Activated gamma-delta T cell treated with anti-CD3 and anti-CD28 coated beads, Interleukin-2, amount 50 U/mL, for 16 hours (primary cell): ENCODE measurements around the gene LARGE1.

Source experiments
- DNase-seq: peaks from one replicate; pipeline ENCODE4 v3.0.0-alpha.2; 2020; ENCODE audit warnings: low read depth

The LARGE1 gene

DNA sequence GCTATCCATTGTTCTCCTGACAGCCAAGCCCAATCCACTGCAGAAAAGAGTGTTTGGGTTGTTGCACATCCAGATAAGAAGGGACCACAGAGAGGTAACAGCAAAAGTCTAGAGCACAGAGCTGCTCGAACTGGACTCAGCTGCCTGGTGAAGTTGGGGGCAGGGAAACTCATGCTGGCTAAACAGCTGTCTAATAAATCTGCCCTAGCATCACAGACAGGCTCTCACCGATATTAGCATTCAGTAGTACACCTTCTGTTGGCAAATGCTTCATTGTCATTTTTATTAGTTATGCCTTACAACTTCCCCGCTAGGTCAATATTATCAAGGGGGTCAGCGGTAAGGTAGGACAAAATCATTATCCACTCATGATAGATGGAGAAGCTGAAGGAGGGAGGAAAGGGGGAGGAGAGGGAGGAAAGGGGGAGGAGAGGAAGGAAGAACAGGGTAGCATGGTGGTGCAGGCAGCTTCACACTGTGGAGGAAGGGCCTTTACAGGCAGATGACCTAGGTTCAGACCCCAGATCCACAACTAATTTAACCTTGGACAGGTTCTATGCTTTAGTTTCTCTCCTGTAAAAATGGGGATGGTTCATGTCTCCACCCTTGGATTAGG lies 102.7 kb downstream of the LARGE1 start:
- DNase-seq: no peak

DNA sequence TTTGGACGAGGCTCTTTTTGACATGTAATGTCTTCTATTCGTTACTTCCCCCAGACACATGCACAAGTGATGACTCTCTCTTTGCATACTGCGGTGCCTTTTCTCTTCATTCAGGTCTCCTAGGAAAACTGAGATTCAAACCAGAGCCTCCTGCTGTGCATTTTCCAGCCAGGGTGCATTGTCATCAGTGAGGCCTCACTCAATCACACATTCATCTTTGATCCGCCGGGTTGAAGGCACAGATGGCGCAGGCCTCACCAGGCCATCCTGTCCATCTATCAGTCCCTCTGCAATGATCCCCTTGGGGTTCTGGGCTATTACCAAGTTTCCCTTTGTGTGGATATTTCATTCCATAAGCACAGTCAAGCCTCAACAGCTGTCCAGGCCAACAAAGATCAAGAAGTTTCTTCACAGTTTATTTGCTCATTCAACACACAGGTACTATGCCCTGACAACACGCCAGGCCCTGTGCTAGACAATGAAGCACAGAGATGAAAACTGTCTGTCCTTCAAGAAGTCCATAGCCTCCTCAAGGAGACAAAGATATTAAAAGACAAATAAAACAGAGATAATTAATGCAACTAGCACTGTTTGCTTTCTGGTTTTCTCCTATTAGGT lies 107.8 kb downstream of the LARGE1 start:
- no peak for DNase-seq

DNA sequence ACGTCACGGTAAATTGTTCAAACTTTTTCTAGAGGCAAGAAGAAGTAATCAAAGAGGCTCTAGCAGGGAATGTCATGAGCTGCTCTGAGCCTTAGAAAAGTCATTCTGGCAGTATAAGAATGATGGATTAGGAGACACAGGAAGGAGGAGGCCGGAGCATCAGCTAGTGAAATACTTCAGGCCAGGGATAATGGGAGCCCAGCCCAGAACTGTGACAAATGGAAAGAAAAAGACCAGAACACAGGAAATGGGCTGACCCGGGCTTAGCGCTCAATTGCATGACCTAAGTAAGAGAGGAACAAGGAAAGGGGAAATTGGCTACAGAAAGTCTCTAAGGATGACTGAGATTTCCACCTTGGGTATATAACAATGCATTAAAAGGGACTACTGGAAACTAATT lies 108.6 kb downstream of the LARGE1 start:
- DNase-seq: no peak

DNA sequence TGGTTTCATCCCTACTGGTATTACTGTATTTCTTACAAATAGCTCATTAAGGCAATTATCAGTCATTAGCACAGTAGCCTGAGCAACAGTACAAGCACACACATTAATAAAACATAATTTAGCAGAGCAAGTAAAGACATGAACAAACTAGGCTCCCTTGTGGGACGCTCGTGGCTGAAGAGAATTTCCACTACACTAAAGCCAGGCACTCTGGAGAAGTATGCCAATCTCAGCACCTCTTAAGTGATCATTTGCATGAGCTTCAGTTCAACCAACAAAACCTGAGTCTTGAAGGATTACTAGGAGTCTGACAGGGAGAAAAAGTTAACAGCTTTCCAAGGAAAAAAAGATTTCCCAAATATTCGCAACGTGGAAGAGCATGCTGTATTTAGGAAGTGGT lies 109.1 kb downstream of the LARGE1 start:
- no peak for DNase-seq

DNA sequence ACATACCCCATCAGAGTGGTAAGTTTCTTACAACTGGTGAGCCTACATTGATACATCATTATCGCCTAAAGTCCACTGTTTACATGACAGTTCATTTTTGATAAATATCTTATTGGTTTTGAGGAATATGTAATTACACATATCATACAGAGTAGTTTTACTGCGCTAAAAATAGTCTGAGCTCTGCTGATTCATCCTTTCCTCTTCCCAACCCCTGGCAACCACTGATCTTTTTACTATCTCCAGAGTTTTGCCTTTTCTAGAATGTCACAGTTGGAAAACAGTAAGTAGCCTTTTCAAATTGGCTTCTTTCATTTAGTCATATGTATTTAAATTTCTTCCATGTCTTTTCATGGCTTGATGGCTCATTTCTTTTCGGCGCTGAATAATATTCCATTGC lies 112.8 kb downstream of the LARGE1 start:
- no peak for DNase-seq

DNA sequence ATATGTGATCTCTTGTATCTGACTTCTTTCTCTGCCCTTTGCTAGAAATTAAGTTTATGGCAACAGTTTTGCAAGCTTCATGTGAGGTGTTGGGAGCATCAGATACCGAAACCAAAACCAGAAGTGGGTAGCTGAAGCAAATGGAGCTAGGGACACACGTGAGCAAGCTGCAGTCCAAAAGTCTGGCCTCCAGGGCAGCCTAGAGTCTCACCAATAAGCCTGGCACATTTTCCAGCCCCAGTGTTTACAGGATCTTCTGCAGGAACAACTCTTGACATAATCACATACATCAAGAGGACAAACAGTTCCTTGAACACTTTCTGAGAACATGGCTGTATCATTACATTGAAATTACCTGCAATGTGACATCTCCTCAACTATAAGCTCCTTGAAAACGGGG lies 114.1 kb downstream of the LARGE1 start:
- no peak for DNase-seq

DNA sequence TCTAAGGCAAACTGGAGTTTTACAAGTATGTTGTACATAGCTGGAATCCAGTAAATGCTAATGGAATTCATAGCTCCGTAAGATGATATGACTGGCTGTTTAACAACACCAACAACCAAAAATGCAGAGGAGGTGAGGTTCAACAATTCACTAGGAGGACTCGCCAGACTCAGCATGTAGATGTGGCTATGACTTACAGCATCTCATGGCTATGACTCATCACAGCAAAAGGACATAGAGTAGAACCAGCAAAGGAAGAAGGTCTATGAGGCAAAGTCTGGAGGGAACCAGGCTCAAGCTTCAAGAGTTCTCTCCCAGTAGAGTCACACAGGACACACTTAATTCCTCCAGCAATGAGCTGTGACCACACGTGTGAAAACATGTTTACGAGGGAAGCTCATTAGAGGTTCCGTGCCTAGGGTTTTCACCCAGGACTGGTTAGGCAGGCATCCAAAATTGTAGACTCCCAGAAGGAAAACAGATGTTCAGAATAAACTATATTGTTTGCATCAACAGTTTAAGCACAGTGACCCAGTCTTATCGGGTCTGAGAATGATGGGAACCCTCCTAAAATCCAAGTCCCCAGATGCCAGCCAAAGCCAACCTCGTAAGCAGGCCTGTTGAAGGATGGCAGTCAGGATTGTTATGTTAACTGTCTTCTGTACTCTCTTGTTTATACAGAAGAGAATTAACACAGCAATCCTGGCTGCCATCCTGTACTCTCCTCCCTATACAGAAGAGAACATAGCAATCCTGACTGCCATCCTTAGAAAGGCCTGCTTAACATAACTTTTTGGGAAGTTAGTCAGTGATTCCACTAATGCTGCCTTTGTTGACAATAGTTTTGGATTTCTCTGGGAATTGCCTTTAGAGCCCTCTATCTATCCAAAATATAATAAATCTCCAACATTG lies 116.6 kb downstream of the LARGE1 start:
- no peak for DNase-seq

DNA sequence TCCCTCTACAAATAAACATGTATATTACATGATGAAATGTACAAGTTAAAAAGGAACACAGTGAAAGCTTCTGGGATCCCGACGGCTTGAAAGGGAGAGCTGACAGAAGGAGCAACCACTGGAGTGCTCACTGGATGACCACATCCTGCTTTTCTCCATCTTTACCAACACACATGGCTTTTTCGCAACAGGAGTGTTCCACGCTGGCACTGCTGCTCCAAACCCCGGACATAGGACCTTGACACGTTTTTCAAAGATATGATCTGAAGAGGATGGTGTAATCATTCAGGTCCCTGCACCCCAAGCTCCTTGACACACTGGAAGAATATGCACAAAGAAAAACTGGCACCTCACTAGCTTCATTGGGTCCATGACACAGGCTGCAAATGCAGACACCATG lies 121.9 kb downstream of the LARGE1 start:
- no peak for DNase-seq

DNA sequence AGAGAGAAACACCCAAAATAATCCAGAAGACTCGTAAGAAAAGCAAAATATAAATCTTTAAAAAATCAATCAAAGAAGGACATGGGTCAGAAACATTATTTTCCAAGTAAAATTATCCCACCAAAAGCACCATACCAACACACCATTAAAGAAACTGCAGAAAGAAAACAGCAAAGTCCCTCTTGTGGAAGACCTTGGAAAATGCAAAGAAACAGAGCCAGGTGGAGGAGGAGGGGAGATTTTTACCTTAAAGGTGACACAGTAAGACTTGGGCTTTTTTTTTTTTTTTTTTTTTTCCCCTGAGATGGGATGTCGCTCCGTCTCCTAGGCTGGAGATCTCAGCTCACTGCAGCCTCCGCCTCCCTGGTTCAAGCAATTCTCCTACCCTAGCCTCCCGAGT lies 123.8 kb downstream of the LARGE1 start:
- no peak for DNase-seq

DNA sequence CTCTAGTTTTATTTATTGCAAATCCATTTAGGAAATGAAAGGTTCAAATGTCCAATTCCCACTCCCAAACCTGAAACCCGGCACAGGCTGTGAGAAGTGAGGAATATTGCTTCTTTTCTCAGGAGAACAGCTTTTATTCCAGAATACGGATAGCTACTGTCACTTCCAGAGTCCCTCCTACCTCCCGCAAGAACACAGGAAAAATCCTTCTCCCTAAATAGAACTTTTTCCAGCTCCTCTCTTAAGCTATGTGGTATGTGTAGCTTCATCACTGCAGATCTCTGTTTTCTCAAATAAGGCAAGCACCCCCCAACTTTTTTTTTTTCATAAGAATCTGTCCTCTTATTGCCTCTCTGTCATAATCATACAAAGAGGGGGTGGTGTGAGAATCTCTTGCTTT lies 126.8 kb downstream of the LARGE1 start:
- DNase-seq: no peak

DNA sequence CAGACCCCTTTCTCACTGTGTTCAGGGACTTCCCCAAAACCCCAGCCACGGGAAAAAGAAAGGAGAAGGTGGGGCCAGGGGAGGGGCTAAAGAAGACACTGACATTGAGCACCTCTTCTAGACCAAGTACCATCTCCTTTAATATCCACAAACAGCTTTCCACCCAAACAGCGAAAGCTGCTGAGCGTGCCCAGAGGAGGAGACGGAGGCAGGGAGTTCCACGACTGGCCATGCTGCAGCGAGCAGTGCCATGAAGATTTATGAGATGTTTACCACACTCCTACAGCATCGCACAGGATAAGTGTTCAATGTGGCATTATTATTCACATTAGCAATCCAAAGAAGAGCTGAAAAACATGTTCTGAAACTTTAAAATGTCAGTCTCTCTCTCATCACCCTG lies 127.4 kb downstream of the LARGE1 start:
- DNase-seq: no peak

DNA sequence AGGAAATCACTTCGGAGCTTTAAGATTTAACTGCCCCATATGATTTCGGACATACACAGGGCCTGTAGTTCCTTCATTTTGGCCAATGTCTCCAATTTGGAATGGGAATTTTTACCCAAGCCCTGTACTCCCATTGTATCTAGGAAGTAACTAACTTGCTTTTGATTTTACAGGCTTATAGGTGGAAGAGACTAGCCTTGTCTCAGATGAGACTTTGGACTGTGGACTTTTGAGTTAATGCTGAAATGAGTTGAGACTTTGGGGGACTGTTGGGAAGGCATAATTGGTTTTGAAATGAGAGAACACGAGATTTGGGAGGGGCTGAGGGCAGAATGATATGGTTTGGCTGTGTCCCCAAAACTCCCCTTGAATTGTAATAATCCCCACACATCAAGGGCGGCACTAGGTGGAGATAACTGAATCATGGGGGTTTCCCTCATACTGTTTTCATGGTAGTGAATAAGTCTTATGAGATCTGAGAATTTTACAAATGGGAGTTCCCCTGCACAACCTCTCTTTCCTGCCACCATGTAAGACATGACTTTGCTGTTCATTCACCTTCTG lies 130.5 kb downstream of the LARGE1 start:
- no peak for DNase-seq

DNA sequence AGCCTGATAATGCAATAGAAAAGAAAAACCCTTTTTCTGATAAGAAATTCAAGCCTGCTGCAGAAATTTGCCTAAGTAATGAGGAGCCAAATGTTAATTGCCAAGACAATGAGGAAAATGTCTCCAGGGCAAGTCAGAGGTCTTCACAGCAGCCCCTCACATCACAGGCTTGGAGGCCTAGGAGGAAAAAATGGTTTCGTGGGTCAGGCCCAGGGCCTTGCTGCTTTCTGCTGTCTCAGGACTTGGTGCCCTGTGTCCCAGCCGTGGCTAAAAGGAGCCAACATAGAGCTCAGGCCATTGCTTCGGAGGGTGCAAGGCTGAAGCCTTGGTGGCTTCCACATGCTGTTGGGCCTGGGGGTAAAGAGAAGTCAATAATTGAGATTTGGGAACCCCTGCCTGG lies 131.3 kb downstream of the LARGE1 start:
- no peak for DNase-seq

DNA sequence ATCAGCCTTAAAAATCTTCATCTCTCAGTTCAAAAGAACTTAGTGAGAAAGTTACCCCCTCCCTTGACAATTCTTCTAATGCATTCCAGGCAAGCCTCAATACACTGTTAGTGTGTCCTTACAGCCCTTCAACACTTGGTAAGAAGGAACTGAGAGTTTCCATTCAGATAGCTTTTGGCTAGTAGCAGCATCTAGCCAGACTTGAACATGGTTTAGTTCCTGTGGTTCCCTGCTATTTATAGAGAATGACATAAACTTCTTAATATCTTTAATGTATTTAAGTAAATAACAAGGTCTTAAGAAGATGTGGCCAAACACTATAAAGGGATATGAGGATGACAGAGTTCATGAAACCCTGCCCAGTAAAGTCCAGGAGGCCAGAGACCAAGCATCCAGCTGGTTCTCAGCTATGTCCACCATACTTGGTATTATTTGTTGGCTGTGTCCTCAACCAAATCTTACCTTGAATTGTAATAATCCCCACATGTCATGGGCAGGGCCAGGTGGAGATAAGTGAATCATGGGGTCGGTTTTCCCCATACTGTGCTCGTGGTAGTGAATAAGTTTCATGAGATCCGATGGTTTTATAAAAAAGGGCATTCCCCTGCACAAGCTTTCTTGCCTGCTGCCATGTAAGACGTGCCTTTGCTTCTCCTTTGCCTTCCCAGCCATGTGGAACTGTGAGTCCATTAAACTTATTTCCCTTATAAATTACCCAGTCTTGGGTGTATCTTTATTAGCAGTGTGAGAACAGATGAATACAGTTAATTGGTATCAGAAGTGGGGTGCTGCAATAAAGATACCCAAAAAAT lies 132.4 kb downstream of the LARGE1 start:
- DNase-seq: no peak

DNA sequence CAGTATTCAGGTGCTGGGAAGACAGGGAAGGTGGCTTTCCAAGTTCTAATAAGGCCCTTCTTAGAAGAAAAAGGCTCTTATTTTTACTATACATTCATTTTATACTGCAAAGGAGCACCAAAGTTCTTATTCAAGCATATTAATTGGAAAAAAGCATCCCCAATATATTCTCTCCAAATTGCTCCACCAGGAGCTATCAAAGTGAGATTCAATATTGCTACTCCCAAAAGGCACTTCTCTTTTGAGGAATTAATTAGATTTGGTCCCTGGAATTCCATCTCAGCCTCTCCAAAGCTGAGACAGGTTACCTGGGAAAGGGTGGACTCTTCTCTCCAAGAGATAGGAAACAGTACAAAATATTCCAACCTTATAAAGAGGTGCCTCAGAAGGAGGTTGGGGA lies 134.1 kb downstream of the LARGE1 start:
- DNase-seq: no peak

DNA sequence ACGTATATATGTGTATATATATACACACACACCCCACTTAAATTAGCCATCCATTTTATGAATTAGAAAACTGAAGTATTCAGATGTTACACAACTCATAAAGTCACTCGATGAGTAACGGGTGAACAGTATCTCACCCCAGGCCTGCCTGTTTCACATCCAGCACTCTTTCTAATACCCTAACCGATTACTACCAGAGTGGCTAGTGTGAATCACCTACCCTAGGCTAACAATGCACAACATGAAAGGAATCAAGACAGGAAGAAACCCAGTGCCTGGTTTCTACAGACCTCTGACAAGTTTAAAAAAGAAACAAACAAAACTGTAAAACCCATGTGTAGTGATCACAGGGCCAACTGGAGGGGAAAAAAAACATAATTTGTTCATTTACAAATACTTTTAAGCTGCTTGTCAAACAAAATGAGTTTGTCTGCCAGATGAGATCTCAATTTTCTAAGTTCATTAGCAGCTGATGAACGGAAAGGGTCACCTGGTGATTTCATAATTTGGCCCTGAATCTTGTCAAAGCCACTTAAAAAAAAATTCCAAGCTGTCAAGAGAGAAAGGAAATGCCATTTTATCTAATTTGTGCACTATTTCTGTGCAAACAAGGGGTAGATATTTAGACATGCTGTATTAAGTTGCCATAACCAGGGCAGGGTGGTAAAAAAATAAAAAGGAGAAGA lies 134.8 kb downstream of the LARGE1 start:
- DNase-seq: no peak

DNA sequence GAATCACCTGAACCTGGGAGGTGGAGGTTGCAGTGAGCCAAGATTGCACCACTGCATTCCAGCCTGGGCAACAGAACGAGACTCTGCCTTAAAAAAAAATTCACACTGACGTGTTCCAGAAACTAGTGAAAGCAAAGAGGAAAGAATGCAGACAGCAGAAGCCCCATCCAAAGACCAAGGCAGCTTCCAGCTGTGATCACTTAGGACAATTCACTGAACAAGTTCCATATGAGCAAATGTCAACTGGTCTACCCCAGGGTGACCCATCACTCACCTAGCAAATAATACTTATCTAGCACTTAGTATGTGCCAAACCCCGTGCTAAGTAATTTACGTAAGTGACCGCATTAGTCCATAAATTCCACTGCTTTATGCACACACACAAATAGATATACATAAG lies 138.9 kb downstream of the LARGE1 start:
- no peak for DNase-seq

DNA sequence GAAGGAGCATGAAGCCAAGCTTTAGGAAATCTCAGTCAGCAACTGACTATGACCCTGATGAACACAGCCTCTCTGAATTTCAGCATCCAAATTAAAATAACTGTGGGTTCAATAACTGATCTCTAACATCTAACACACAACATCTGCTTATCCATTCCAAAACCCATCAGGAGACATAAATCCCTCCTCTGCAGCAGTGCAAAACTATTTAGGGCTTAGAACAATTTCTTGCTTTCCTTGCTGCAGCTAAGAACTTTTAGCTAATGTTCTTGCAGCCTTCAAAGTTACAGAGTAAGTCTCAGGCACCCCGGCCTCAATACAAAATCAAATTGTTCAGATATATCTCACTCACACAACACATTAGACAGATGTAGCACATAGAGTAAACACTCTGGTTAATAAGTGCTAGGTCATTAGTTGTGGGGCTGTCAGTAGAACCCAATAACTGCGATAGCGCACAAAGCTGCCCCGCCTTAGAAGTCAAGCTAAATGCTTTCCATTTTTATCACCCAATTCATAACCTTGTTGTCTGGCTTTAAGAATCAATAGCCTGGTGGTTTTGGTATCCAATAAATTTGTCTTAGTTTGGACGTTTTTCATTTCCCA lies 139.6 kb downstream of the LARGE1 start:
- DNase-seq: no peak

DNA sequence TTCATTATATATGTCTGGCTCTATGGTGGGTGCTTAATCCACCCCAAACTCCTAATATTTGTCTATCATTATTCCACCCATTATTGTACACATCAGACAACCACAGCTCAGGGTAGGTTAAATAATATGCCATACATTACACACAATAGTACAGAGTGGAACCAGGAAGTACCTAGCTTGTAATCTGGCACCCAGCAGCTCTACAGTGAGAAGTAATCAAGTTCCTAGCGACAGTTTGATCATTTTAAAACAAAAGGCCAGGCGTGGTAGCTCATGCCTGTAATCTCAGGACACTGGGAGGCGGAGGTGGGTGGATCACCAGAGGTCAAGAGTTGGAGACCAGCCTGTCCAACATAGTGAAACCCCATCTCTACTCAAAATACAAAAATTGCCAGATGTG lies 141.0 kb downstream of the LARGE1 start:
- no peak for DNase-seq

DNA sequence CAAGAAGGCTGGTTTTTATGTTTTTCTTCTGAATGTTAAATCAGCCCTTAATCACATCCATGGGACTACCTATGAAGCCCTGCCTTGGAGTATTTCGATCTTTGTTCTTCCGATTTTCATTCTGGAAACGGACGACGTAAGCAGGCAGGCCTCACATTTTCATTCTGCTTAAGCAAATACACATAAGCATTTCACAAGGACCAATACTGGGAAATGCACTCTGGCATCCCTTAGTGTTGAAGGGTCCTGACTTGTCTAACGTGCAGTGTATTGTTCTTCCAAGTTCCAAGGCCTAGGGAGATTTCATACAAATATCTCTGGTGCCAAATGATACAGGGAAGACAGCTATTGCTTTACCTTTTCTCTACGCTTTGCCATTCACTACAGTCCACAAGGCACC lies 143.8 kb downstream of the LARGE1 start:
- no peak for DNase-seq

DNA sequence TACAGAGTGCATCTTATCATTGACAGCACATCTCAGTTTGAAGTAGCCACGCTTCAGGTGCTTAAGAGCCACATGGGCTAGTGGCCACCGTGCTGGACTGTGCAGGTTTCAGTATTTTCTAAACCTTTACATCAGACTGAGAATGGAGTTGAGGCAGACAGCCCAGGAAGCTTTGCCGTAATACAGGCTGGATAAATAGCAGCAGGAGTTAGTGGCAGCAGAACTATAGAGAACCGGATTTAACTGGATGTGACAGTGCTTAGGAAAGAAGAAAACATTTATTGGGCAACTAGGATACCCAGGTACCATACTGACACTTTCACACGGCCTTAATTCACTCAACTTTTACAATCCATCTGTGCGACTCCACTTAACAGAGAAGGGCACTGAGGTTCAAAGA lies 145.5 kb downstream of the LARGE1 start:
- DNase-seq: no peak
